HCT116 (cell line): Measurements from ENCODE around the gene SLC17A1. TPM values are rescaled to one million over a fixed set of nuclear protein-coding genes. Genes with fewer than 3 reads are reported as not detected.

ENCODE experiments used
- ATAC-seq: fragments of 200-7000 bp; cut with Tn5 transposase; 2 replicates; pipeline ENCODE4 v1.9.1; 2020; ENCODE audit warnings: mild to moderate bottlenecking, moderate library complexity
- BruUV-seq: library from RNA; stranded (reverse); fragments of 400-500 nt; replicated peaks from 2 replicates; lab custom pipeline; 2021; lab: Mats Ljungman, UMichigan
- CTCF ChIA-PET: fragments of 300-600 bp; sonication (Branson Sonifier 250); formaldehyde crosslinking; loops from one replicate; lab custom pipeline; 2021; ENCODE audit warnings: antibody characterized with exemption; lab: Charles Lee
- POLR2A ChIA-PET: fragments of 300-600, 350-600 bp; sonication (Branson Sonifier 250); formaldehyde crosslinking; loops from one replicate; lab custom pipeline; 2021; ENCODE audit warnings: antibody characterized with exemption; lab: Charles Lee
- RAD21 ChIA-PET, 2 experiments: fragments of 300-600 bp; sonication (Branson Sonifier 250); formaldehyde crosslinking; loops; one replicate each; lab custom pipeline; 2023; ENCODE audit warnings: low total read pairs in 2 of 2; ENCODE audit not compliant: uncharacterized antibody in 2 of 2, unreplicated experiment in 2 of 2, low non-redundant PET in 1 of 2; lab: Charles Lee
- DNase-seq: peaks from one replicate; pipeline ENCODE4 v3.0.0-alpha.2; 2010; ENCODE audit warnings: low read depth, low spot score
- H2AFZ ChIP-seq: fragments of 200-600 bp; shearing (Covaris generic), sonication (generic); 2 replicates; pipeline ENCODE4 v1.6.1; 2017; ENCODE audit warnings: low read depth, mixed run types, mixed read lengths, antibody characterized with exemption, low read length; ENCODE audit not compliant: poor library complexity, severe bottlenecking
- H3K27ac ChIP-seq: 2 replicates; pipeline ENCODE4 v1.5.1; 2012; ENCODE audit warnings: low read depth, low read length
- H3K27me3 ChIP-seq: fragments of 200-600 bp; sonication (generic); 2 replicates; pipeline ENCODE4 v1.6.1; 2016; ENCODE audit warnings: mixed run types, low read length, mixed read lengths; ENCODE audit not compliant: insufficient read depth
- H3K36me3 ChIP-seq, 2 experiments: fragments of 200-500 bp in 1 of 2; fragments of 200-600 bp in 1 of 2; sonication (Bioruptor generic) in 1 of 2; sonication (generic) in 1 of 2; 2 replicates each; pipeline versions ENCODE4 v1.5.1 to v1.6.1; 2014 to 2016; ENCODE audit warnings: low read length in 2 of 2, inconsistent platforms in 1 of 2, mixed read lengths in 1 of 2, mixed run types in 1 of 2; ENCODE audit not compliant: insufficient read depth in 2 of 2, control insufficient read depth in 1 of 2
- H3K4me1 ChIP-seq, 2 experiments: fragments of 200-600 bp in 1 of 2; sonication (generic) in 1 of 2; 2 replicates each; pipeline versions ENCODE4 v1.5.1 to v1.6.1; 2012 to 2017; ENCODE audit warnings: low read length in 2 of 2, inconsistent platforms in 1 of 2, mild to moderate bottlenecking in 1 of 2, mixed read lengths in 1 of 2, mixed run types in 1 of 2, moderate library complexity in 1 of 2; ENCODE audit not compliant: insufficient read depth in 2 of 2, control insufficient read depth in 1 of 2
- H3K4me2 ChIP-seq: fragments of 200-600 bp; sonication (generic); 2 replicates; pipeline ENCODE4 v1.6.1; 2017; ENCODE audit warnings: mixed run types, low read length, mixed read lengths
- H3K4me3 ChIP-seq, 2 experiments: fragments of 200-600 bp in 1 of 2; sonication (generic) in 1 of 2; replicated peaks in 1 of 2; 2 replicates each; pipeline ENCODE4 v1.5.1; 2011 to 2016; ENCODE audit warnings: low read length in 2 of 2, control low read depth in 1 of 2, low read depth in 1 of 2, mild to moderate bottlenecking in 1 of 2, mixed read lengths in 1 of 2, mixed run types in 1 of 2
- H3K79me2 ChIP-seq: fragments of 200-600 bp; sonication (generic); 2 replicates; pipeline ENCODE4 v1.6.1; 2017; ENCODE audit warnings: mild to moderate bottlenecking, mixed run types, low read length, moderate library complexity, mixed read lengths; ENCODE audit not compliant: insufficient read depth
- H3K9ac ChIP-seq: fragments of 200-600 bp; sonication (generic); 2 replicates; pipeline ENCODE4 v1.6.1; 2016; ENCODE audit warnings: low read length, mixed read lengths
- H3K9me2 ChIP-seq: fragments of 200-600 bp; sonication (generic), shearing (Covaris generic); 2 replicates; pipeline ENCODE4 v1.6.1; 2017; ENCODE audit warnings: mixed run types, mild to moderate bottlenecking, moderate library complexity; ENCODE audit not compliant: insufficient read depth
- H3K9me3 ChIP-seq, 2 experiments: fragments of 200-500 bp in 1 of 2; fragments of 200-600 bp in 1 of 2; sonication (Bioruptor generic) in 1 of 2; sonication (generic) in 1 of 2; 2 replicates each; pipeline ENCODE4 v1.6.1; 2014 to 2017; ENCODE audit warnings: low read length in 2 of 2, mixed read lengths in 2 of 2, inconsistent platforms in 1 of 2, low read depth in 1 of 2, mild to moderate bottlenecking in 1 of 2, mixed run types in 1 of 2, moderate library complexity in 1 of 2; ENCODE audit not compliant: control insufficient read depth in 1 of 2, insufficient read depth in 1 of 2
- H4K20me1 ChIP-seq: fragments of 200-600 bp; sonication (generic), shearing (Covaris generic); 2 replicates; pipeline ENCODE4 v1.6.1; 2017; ENCODE audit warnings: mixed run types, mild to moderate bottlenecking, moderate library complexity; ENCODE audit not compliant: insufficient read depth
- CEBPB ChIP-seq: IDR thresholded peaks from 2 replicates; pipeline ENCODE4 v1.6.1; 2012; ENCODE audit warnings: low read depth
- EZH2 ChIP-seq: fragments of 200-600 bp; sonication (generic); IDR thresholded peaks from 2 replicates; pipeline ENCODE4 v1.6.1; 2017; ENCODE audit warnings: antibody characterized with exemption, mixed run types
- FOSL1 ChIP-seq: IDR thresholded peaks from 2 replicates; pipeline ENCODE4 v1.6.1; 2012; ENCODE audit warnings: low read depth
- JUND ChIP-seq: IDR thresholded peaks from 2 replicates; pipeline ENCODE4 v1.6.1; 2012
- POLR2A ChIP-seq: IDR thresholded peaks from 2 replicates; pipeline ENCODE4 v1.7.0; 2011; ENCODE audit warnings: borderline replicate concordance; ENCODE audit not compliant: insufficient read depth, insufficient read length; ENCODE audit errors: extremely low read depth
- SIN3A ChIP-seq: IDR thresholded peaks from 2 replicates; pipeline ENCODE4 v1.6.1; 2012; ENCODE audit warnings: low read depth
- YY1 ChIP-seq: IDR thresholded peaks from 2 replicates; pipeline ENCODE4 v1.6.1; 2011; ENCODE audit warnings: low read length, low read depth, moderate library complexity, mild to moderate bottlenecking; ENCODE audit not compliant: insufficient replicate concordance; ENCODE audit errors: extremely low read depth
- ZNF274 ChIP-seq: fragments of 200-500 bp; sonication (Bioruptor generic); IDR thresholded peaks from 2 replicates; pipeline ENCODE4 v1.6.1; 2014; ENCODE audit warnings: mild to moderate bottlenecking, low read depth, low read length, inconsistent platforms
- intact Hi-C: fragments of 100-400 bp; cut with micrococcal nuclease; formaldehyde crosslinking; loops from 2 replicates; pipeline ENCODE4 v1.10.0; 2022
- total RNA-seq: library from RNA; stranded (reverse); gene quantifications from one replicate; pipeline ENCODE4 v1.2.1, GENCODE V29; 2021; ENCODE audit not compliant: unreplicated experiment
- TF ChIP-seq, protein P1 (sequence below): IDR thresholded peaks from 2 replicates; pipeline ENCODE4 v1.6.1; 2012
- TF ChIP-seq, protein P2 (sequence below): IDR thresholded peaks from 2 replicates; pipeline ENCODE4 v1.6.1; 2011; ENCODE audit warnings: mild to moderate bottlenecking, low read length, moderate library complexity; ENCODE audit not compliant: insufficient replicate concordance; ENCODE audit errors: extremely low read depth
- TF ChIP-seq, protein P3 (sequence below), 3 experiments: fragments of 200-600 bp in 1 of 3; sonication (generic) in 1 of 3; IDR thresholded peaks in 2 of 3; conservative IDR thresholded peaks in 1 of 3; 2 replicates each; pipeline ENCODE4 v1.5.1; 2012 to 2017; ENCODE audit warnings: low read depth in 2 of 3, low read length in 2 of 3, antibody characterized with exemption in 1 of 3, borderline replicate concordance in 1 of 3, control low read depth in 1 of 3, mild to moderate bottlenecking in 1 of 3, mixed read lengths in 1 of 3, mixed run types in 1 of 3, moderate library complexity in 1 of 3; ENCODE audit not compliant: insufficient read depth in 1 of 3

SLC17A1 gene
- total RNA-seq, 1 experiment from 2014 or later: not detected

DNA sequence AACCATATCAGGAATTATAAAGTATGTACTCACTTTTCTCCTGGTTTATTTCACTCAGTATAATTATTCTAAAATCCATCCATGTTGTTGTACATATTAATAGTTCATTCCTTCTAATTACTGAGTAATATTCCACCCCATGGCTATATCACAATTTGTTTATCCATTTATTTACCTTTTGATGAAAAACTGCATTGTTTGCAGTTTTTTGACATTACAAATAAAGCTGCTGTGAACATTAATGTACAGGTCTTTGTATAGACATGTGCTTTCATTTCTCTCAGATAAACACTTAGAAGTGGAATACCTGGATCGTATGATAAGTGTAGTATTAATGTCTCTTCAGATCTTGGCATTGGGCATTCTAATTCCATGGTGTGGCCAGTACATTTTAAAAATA, 38.0 kb upstream of the SLC17A1 start:
- H3K9me3 ChIP-seq: no peaks in the 10 kb centered on the region
- intact Hi-C loops: no loop called here
- no peaks in the 10 kb centered on the region for H3K27me3 ChIP-seq
- TF ChIP-seq POLR2A (no peak), JUND (no peak), FOSL1 (no peak), ZNF274 (no peak)
- TF ChIP-seq, protein P1, sequence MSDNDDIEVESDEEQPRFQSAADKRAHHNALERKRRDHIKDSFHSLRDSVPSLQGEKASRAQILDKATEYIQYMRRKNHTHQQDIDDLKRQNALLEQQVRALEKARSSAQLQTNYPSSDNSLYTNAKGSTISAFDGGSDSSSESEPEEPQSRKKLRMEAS: no peak
- H3K9ac ChIP-seq: no peak overlapping the region
- H3K9me2 ChIP-seq: no peaks in the 10 kb centered on the region
- ATAC-seq (no peak), DNase-seq (no peak)
- ChIA-PET RAD21 (no interaction called here), POLR2A (no interaction called here), CTCF (no interaction called here)
- H3K4me1 ChIP-seq: no peaks in the 10 kb centered on the region
- no peaks in the 10 kb centered on the region for H4K20me1 ChIP-seq
- H3K27ac ChIP-seq: no peak overlapping the region
- no peaks in the 10 kb centered on the region for H3K36me3 ChIP-seq
- no TSS peak for BruUV-seq
- H2AFZ ChIP-seq: no peak overlapping the region
- no peak overlapping the region for H3K4me3 ChIP-seq
- no peak overlapping the region for H3K4me2 ChIP-seq
- H3K79me2 ChIP-seq: no peaks in the 10 kb centered on the region

DNA sequence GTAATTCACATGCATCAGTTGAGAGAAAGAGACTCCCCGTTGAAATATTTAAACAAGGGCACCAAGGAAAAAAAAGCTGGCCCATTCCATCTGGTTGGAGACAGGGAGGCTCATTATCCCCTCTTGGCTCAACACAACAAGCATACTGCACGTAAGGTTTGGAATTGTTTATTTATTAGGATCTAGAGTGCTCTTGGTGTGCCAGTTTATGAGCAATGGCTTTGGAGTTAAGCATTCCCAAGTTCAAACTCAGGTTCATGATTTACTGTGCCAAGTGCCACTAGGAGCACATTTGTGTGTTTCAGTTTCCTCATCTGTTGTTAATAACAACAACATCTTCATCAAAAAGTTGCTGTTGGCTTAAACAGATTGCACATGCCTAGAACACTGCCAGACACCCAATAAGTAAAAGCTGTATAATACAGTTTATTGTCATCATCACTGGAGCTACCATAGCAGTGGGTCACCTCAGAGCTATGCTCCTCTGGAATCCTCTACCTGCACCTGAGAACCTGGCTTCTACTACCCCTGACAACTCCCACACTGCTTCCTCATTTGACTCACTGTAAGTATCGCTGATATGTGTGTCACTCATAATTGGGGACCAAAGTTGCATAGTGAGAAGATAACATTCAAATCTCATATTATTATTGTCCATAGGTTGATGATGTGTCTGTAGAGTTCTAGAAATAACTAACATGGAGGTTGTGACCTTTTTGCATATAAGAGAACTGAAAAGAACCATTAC, 36.8 kb upstream of the SLC17A1 start:
- H3K9me3 ChIP-seq: no peaks in the 10 kb centered on the region
- ChIA-PET RAD21 (no interaction called here), POLR2A (no interaction called here), CTCF (no interaction called here)
- H3K27me3 ChIP-seq: no peaks in the 10 kb centered on the region
- intact Hi-C loops: no loop called here
- H3K4me2 ChIP-seq: no peak overlapping the region
- H3K36me3 ChIP-seq: no peaks in the 10 kb centered on the region
- H3K4me3 ChIP-seq: no peak overlapping the region
- H3K27ac ChIP-seq: no peak overlapping the region
- no peaks in the 10 kb centered on the region for H4K20me1 ChIP-seq
- ATAC-seq (no peak), DNase-seq (no peak)
- H2AFZ ChIP-seq: no peak overlapping the region
- H3K9ac ChIP-seq: no peak overlapping the region
- no TSS peak for BruUV-seq
- H3K4me1 ChIP-seq: no peaks in the 10 kb centered on the region
- no peaks in the 10 kb centered on the region for H3K9me2 ChIP-seq
- no peaks in the 10 kb centered on the region for H3K79me2 ChIP-seq
- no peak for TF ChIP-seq JUND
- TF ChIP-seq POLR2A: no peak
- TF ChIP-seq, protein P2, sequence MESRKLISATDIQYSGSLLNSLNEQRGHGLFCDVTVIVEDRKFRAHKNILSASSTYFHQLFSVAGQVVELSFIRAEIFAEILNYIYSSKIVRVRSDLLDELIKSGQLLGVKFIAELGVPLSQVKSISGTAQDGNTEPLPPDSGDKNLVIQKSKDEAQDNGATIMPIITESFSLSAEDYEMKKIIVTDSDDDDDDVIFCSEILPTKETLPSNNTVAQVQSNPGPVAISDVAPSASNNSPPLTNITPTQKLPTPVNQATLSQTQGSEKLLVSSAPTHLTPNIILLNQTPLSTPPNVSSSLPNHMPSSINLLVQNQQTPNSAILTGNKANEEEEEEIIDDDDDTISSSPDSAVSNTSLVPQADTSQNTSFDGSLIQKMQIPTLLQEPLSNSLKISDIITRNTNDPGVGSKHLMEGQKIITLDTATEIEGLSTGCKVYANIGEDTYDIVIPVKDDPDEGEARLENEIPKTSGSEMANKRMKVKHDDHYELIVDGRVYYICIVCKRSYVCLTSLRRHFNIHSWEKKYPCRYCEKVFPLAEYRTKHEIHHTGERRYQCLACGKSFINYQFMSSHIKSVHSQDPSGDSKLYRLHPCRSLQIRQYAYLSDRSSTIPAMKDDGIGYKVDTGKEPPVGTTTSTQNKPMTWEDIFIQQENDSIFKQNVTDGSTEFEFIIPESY: no peak
- no peak for TF ChIP-seq YY1
- no peak for TF ChIP-seq CEBPB
- TF ChIP-seq, protein P1: no peak
- no peak for TF ChIP-seq SIN3A
- TF ChIP-seq, protein P3, sequence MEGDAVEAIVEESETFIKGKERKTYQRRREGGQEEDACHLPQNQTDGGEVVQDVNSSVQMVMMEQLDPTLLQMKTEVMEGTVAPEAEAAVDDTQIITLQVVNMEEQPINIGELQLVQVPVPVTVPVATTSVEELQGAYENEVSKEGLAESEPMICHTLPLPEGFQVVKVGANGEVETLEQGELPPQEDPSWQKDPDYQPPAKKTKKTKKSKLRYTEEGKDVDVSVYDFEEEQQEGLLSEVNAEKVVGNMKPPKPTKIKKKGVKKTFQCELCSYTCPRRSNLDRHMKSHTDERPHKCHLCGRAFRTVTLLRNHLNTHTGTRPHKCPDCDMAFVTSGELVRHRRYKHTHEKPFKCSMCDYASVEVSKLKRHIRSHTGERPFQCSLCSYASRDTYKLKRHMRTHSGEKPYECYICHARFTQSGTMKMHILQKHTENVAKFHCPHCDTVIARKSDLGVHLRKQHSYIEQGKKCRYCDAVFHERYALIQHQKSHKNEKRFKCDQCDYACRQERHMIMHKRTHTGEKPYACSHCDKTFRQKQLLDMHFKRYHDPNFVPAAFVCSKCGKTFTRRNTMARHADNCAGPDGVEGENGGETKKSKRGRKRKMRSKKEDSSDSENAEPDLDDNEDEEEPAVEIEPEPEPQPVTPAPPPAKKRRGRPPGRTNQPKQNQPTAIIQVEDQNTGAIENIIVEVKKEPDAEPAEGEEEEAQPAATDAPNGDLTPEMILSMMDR (IDR thresholded peaks at IDR 0.05 in 2 of 3, conservative IDR thresholded peaks at IDR 0.05 in 1 of 3; ENCODE audit: borderline replicate concordance in 1 of 3, insufficient read depth in 1 of 3, low read depth in 2 of 3, low read length in 2 of 3): no peak
- TF ChIP-seq EZH2: no peak
